Measurements from ENCODE around the gene HDAC9. TPM values are rescaled to one million over a fixed set of nuclear protein-coding genes. Genes with fewer than 3 reads are reported as not detected.

HDAC9 gene
- total RNA-seq, 1 donor from 2014 or later: 3.6 TPM

DNA sequence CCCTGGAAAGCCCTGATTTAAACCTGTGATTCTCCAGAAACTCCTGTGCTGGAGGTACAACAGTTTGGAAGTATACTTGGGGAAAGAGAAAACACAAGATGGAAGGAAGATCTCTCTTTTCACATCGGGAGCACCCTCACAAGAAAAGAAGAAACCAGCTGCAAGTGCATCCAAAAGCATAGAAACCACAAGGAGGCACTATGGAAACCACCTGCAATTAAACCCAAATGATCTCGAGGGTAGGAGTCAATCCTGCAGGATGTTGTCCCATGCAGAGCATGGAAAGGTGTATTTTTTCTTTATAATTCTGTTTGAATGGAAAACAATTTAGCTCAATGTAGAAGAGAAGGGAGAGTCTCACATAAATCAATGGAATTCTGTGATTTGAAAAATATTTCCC lies 411.4 kb downstream of the HDAC9 start:
- H3K27me3 Mint-ChIP-seq: peaks cover 4% of the 10 kb centered on the region
- peaks cover 14% of the 10 kb centered on the region for H3K9me3 Mint-ChIP-seq (ENCODE audit: low read depth)
- no peak for DNase-seq (ENCODE audit: low spot score, unreplicated experiment)
- H3K27ac Mint-ChIP-seq: no peak overlapping the region
- H3K4me1 Mint-ChIP-seq (ENCODE audit: low read depth): peaks cover 8% of the 10 kb centered on the region
- no peaks in the 10 kb centered on the region for H3K36me3 Mint-ChIP-seq (ENCODE audit: insufficient read depth)
- H3K4me3 Mint-ChIP-seq (ENCODE audit: low read depth): no peak overlapping the region
- TF ChIP-seq CTCF (IDR thresholded peaks at IDR 0.05; ENCODE audit: unreplicated experiment): peak; percentile 13

- Mint-ChIP-seq H3K4me3 (ENCODE audit: low read depth) (no peak overlapping the region), H3K27ac (no peak overlapping the region), H3K27me3 (no peaks in the 10 kb centered on the region), H3K9me3 (ENCODE audit: low read depth) (peaks cover 17% of the 10 kb centered on the region), H3K4me1 (ENCODE audit: low read depth) (no peaks in the 10 kb centered on the region), H3K36me3 (ENCODE audit: insufficient read depth) (no peaks in the 10 kb centered on the region)
- no peak for DNase-seq (ENCODE audit: low spot score, unreplicated experiment)
- no peak for TF ChIP-seq CTCF (IDR thresholded peaks at IDR 0.05; ENCODE audit: unreplicated experiment)
Measured at GRCh38 chr7:18913106-18913505, 417.6 kb downstream of the HDAC9 start.

GRCh38 chr7:18916826-18917225 lies 421.3 kb downstream of the HDAC9 start:
- Mint-ChIP-seq H3K27me3 (no peaks in the 10 kb centered on the region), H3K4me3 (ENCODE audit: low read depth) (no peak overlapping the region), H3K9me3 (ENCODE audit: low read depth) (peaks cover 2% of the 10 kb centered on the region), H3K27ac (no peak overlapping the region), H3K4me1 (ENCODE audit: low read depth) (no peaks in the 10 kb centered on the region), H3K36me3 (ENCODE audit: insufficient read depth) (no peaks in the 10 kb centered on the region)
- no peak for DNase-seq (ENCODE audit: low spot score, unreplicated experiment)
- TF ChIP-seq CTCF (IDR thresholded peaks at IDR 0.05; ENCODE audit: unreplicated experiment): no peak

DNA sequence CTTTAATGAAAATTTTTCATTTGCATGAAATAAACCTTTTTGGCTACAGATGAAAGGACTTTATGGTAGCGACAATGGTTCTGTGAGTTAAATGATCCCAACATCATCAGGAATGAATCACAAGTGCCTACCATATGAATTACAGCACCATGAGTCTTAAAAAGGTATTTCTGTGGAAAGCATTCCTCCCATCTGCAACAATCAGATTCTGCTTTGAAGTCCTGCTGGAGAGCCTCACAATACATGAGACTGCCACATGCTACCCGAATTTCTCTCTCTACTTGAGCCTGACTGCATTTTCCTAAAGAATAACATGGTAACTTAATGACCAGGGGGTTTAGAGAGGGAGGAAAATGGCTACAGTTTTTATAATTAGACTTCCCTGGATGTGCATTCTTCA lies 431.6 kb downstream of the HDAC9 start:
- DNase-seq (ENCODE audit: low spot score, unreplicated experiment): no peak
- Mint-ChIP-seq H3K4me3 (ENCODE audit: low read depth) (no peak overlapping the region), H3K4me1 (ENCODE audit: low read depth) (no peaks in the 10 kb centered on the region), H3K9me3 (ENCODE audit: low read depth) (no peaks in the 10 kb centered on the region), H3K36me3 (ENCODE audit: insufficient read depth) (no peaks in the 10 kb centered on the region), H3K27me3 (no peaks in the 10 kb centered on the region), H3K27ac (no peak overlapping the region)
- no peak for TF ChIP-seq CTCF (IDR thresholded peaks at IDR 0.05; ENCODE audit: unreplicated experiment)

GRCh38 chr7:18936265-18936664 lies 440.7 kb downstream of the HDAC9 start:
- peaks cover 5% of the 10 kb centered on the region for H3K4me1 Mint-ChIP-seq (ENCODE audit: low read depth)

More at GRCh38 chr7:18936265-18936664, 440.7 kb downstream of the HDAC9 start:
- TF ChIP-seq CTCF (IDR thresholded peaks at IDR 0.05; ENCODE audit: unreplicated experiment): no peak
- Mint-ChIP-seq H3K27ac (no peak overlapping the region), H3K36me3 (ENCODE audit: insufficient read depth) (no peaks in the 10 kb centered on the region), H3K27me3 (no peaks in the 10 kb centered on the region), H3K4me3 (ENCODE audit: low read depth) (no peak overlapping the region), H3K9me3 (ENCODE audit: low read depth) (no peaks in the 10 kb centered on the region)
- DNase-seq (ENCODE audit: low spot score, unreplicated experiment): no peak

All from progenitor cell of endocrine pancreas (in vitro differentiated cells).